Mesendoderm (in vitro differentiated cells): Measurements from ENCODE around the gene INO80C.
"Not testable (repeated sequence)": the region's sequence is repeated elsewhere in the genome, so short reads cannot be mapped to it uniquely, and the experiment has no call there.

ENCODE experiments used
- DNase-seq: peaks from one replicate; pipeline ENCODE4 v3.0.0; 2013
- H2AK5ac ChIP-seq: 2 replicates; pipeline ENCODE4 v1.6.1; 2013; ENCODE audit warnings: low read length, inconsistent platforms
- H2BK120ac ChIP-seq: 2 replicates; pipeline ENCODE4 v1.6.1; 2013; ENCODE audit warnings: low read depth, mild to moderate bottlenecking, low read length, moderate library complexity, mixed read lengths
- H2BK15ac ChIP-seq: replicated peaks from 2 replicates; pipeline ENCODE4 v1.6.1; 2013; ENCODE audit warnings: low read depth, mild to moderate bottlenecking, moderate library complexity
- H2BK5ac ChIP-seq: 2 replicates; pipeline ENCODE4 v1.6.1; 2013; ENCODE audit warnings: low read length, inconsistent platforms
- H3K18ac ChIP-seq: 2 replicates; pipeline ENCODE4 v1.6.1; 2013; ENCODE audit warnings: mild to moderate bottlenecking, low read length, mixed read lengths
- H3K23ac ChIP-seq: one replicate; pipeline ENCODE4 v1.6.1; 2013; ENCODE audit warnings: low read length
- H3K27ac ChIP-seq: 2 replicates; pipeline ENCODE4 v1.5.1; 2013; ENCODE audit warnings: low read depth, mild to moderate bottlenecking, inconsistent platforms, low read length, moderate library complexity
- H3K27me3 ChIP-seq: 2 replicates; pipeline ENCODE4 v1.6.1; 2013; ENCODE audit warnings: low read length, control low read depth, mild to moderate bottlenecking, inconsistent platforms; ENCODE audit not compliant: insufficient read depth, poor library complexity
- H3K36me3 ChIP-seq: 2 replicates; pipeline ENCODE4 v1.6.1; 2013; ENCODE audit warnings: low read length, inconsistent platforms; ENCODE audit not compliant: control insufficient read depth, insufficient read depth
- H3K4ac ChIP-seq: one replicate; pipeline ENCODE4 v1.6.1; 2013; ENCODE audit warnings: low read depth, mild to moderate bottlenecking, low read length, moderate library complexity
- H3K4me1 ChIP-seq: 2 replicates; pipeline ENCODE4 v1.6.1; 2013; ENCODE audit warnings: low read depth, low read length, inconsistent platforms; ENCODE audit not compliant: control insufficient read depth
- H3K4me2 ChIP-seq: 2 replicates; pipeline ENCODE4 v1.6.1; 2013; ENCODE audit warnings: low read length
- H3K4me3 ChIP-seq: 2 replicates; pipeline ENCODE4 v1.5.1; 2013; ENCODE audit warnings: mild to moderate bottlenecking, low read length
- H3K56ac ChIP-seq: one replicate; pipeline ENCODE4 v1.6.1; 2013; ENCODE audit warnings: low read length
- H3K79me1 ChIP-seq: 2 replicates; pipeline ENCODE4 v1.6.1; 2013; ENCODE audit warnings: low read length, inconsistent platforms
- H3K79me2 ChIP-seq: 2 replicates; pipeline ENCODE4 v1.6.1; 2013; ENCODE audit warnings: mild to moderate bottlenecking, low read length; ENCODE audit not compliant: control insufficient read depth, insufficient read depth
- H3K9ac ChIP-seq: 2 replicates; pipeline ENCODE4 v1.6.1; 2013; ENCODE audit warnings: low read length, inconsistent platforms
- H4K5ac ChIP-seq: one replicate; pipeline ENCODE4 v1.6.1; 2013; ENCODE audit warnings: low read length
- H4K8ac ChIP-seq: one replicate; pipeline ENCODE4 v1.6.1; 2013; ENCODE audit warnings: low read depth, mild to moderate bottlenecking, control low read depth, low read length, moderate library complexity
- WGBS: extraction: QIAGEN DNeasy Blood & Tissue Kit; methylation state at CpG from one replicate; pipeline ENCODE4 v1.1.7; 2013; ENCODE audit warnings: low lambda C conversion rate, missing lambda C conversion rate; ENCODE audit not compliant: insufficient coverage; ENCODE audit errors: extremely low coverage; 5-methylcytosine and 5-hydroxymethylcytosine counted together

INO80C gene

GRCh38 chr18:35489913-35490490 is 7.8 kb downstream of the INO80C start:
- Histone ChIP-seq H3K27ac (no peak overlapping the region), H3K4me1 (peaks cover 15% of the 10 kb centered on the region), H2BK120ac (peak overlapping the region; percentile 2), H3K23ac (no peak overlapping the region), H4K5ac (no peak overlapping the region), H3K27me3 (no peaks in the 10 kb centered on the region), H2BK15ac (peak overlapping the region; percentile 48), H3K79me1 (peaks cover 7% of the 10 kb centered on the region), H2AK5ac (peak overlapping the region; percentile 97), H3K4ac (no peak overlapping the region), H2BK5ac (peak overlapping the region; percentile 45), H3K56ac (peak overlapping the region; percentile 52), H3K4me3 (no peak overlapping the region), H3K18ac (no peak overlapping the region), H3K36me3 (no peaks in the 10 kb centered on the region), H3K9ac (no peak overlapping the region), H4K8ac (no peak overlapping the region), H3K79me2 (peaks cover 36% of the 10 kb centered on the region), H3K4me2 (no peak overlapping the region)
- peak; percentile 26 for DNase-seq
- WGBS = no CpG with 5 or more reads among the region's 7 CpGs

GRCh38 chr18:35489281-35489680 is 8.5 kb downstream of the INO80C start:
- H4K8ac ChIP-seq, H3K4me2 ChIP-seq, H2BK5ac ChIP-seq, H3K79me1 ChIP-seq, H3K56ac ChIP-seq, H3K18ac ChIP-seq, H2AK5ac ChIP-seq, H2BK15ac ChIP-seq, H3K9ac ChIP-seq, H3K23ac ChIP-seq, H3K36me3 ChIP-seq, H3K4ac ChIP-seq, H3K4me3 ChIP-seq, H4K5ac ChIP-seq, H2BK120ac ChIP-seq, H3K27me3 ChIP-seq, H3K27ac ChIP-seq: not testable (repeated sequence)
- no CpG with 5 or more reads among the region's 3 CpGs for WGBS
- H3K4me1 ChIP-seq = peaks cover 15% of the 10 kb centered on the region
- DNase-seq = peak; percentile 34
- H3K79me2 ChIP-seq = peaks cover 33% of the 10 kb centered on the region

DNA sequence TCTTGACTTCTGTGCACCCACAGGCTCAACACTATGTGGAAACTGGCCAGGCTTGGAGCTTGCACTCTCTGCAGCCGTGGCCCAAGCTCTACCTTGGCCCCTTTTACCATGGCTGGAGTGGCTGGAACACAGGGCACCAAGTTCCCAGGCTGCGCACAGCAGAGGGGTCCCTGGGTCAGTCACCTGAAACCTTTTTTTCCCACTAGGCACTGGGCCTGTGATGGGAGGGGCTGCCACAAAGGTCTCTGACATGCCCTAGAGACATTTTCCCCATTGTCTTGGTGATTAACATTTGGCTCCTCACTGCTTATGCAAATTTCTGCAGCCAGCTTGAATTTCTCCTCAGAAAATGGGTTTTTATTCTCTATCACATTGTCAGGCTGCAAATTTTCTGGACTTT is 9.4 kb downstream of the INO80C start:
- Histone ChIP-seq H3K79me2 (peaks cover 31% of the 10 kb centered on the region), H3K4me1 (peaks cover 12% of the 10 kb centered on the region), H3K56ac (peak overlapping the region; percentile 57), H3K27ac (peak overlapping the region; percentile 69)
- not testable (repeated sequence) for H4K5ac ChIP-seq, H2AK5ac ChIP-seq, H3K23ac ChIP-seq, H2BK5ac ChIP-seq, H3K9ac ChIP-seq, H3K4me2 ChIP-seq, H2BK15ac ChIP-seq, H3K4me3 ChIP-seq, H3K36me3 ChIP-seq, H3K27me3 ChIP-seq, H2BK120ac ChIP-seq, H4K8ac ChIP-seq, H3K18ac ChIP-seq, H3K4ac ChIP-seq, H3K79me1 ChIP-seq
- no CpG with 5 or more reads among the region's 2 CpGs for WGBS
- peak; percentile 82 for DNase-seq

- not testable (repeated sequence) for H2BK15ac ChIP-seq, H3K27ac ChIP-seq, H3K18ac ChIP-seq, H2BK5ac ChIP-seq, H4K8ac ChIP-seq, H2BK120ac ChIP-seq, H3K36me3 ChIP-seq, H3K79me1 ChIP-seq, H3K4ac ChIP-seq, H3K27me3 ChIP-seq, H2AK5ac ChIP-seq, H3K4me3 ChIP-seq, DNase-seq, H4K5ac ChIP-seq, H3K4me2 ChIP-seq, H3K9ac ChIP-seq, H3K56ac ChIP-seq, H3K23ac ChIP-seq
- H3K4me1 ChIP-seq = peaks cover 14% of the 10 kb centered on the region
- no CpG with 5 or more reads among the region's 4 CpGs for WGBS
- peaks cover 29% of the 10 kb centered on the region for H3K79me2 ChIP-seq
Measured at GRCh38 chr18:35487525-35487924, 10.2 kb downstream of the INO80C start.

DNA sequence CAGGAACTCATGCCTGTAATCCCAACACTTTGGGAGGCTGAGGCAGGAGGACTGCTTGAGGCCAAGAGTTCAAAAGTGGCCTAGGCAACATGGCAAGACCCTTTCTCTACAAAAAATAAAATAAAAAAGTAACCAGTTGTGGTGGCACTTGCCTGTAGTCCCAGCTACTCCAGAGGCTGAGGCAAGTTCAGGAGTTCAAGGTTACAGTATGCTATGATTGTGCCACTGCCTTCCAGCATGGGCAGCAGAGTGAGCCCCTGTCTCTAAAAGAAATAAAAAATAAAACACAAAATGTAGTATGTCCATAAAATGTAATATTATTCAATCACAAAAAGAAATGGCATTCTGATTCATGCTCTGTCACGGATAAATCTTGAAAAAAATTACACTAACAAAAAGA is 11.9 kb downstream of the INO80C start:
- Histone ChIP-seq H3K56ac (no peak overlapping the region), H4K8ac (no peak overlapping the region), H3K79me2 (peaks cover 29% of the 10 kb centered on the region), H2BK15ac (no peak overlapping the region), H3K27me3 (no peaks in the 10 kb centered on the region), H2BK5ac (no peak overlapping the region), H2AK5ac (no peak overlapping the region), H3K4me3 (no peak overlapping the region), H3K4ac (no peak overlapping the region), H2BK120ac (no peak overlapping the region), H3K9ac (no peak overlapping the region), H3K4me2 (no peak overlapping the region), H3K79me1 (peaks cover 8% of the 10 kb centered on the region), H3K4me1 (peaks cover 17% of the 10 kb centered on the region), H3K36me3 (no peaks in the 10 kb centered on the region), H3K18ac (no peak overlapping the region), H3K23ac (no peak overlapping the region), H4K5ac (no peak overlapping the region), H3K27ac (no peak overlapping the region)
- DNase-seq = no peak
- WGBS = no CpG with 5 or more reads among the region's 1 CpG

- Histone ChIP-seq H2BK15ac (no peak overlapping the region), H4K5ac (no peak overlapping the region), H3K9ac (no peak overlapping the region), H3K23ac (no peak overlapping the region), H3K4me3 (no peak overlapping the region), H4K8ac (no peak overlapping the region), H3K4me1 (peaks cover 9% of the 10 kb centered on the region), H2BK120ac (no peak overlapping the region), H3K36me3 (no peaks in the 10 kb centered on the region), H3K18ac (no peak overlapping the region), H3K4me2 (no peak overlapping the region), H3K56ac (no peak overlapping the region), H3K79me2 (peaks cover 24% of the 10 kb centered on the region), H3K4ac (no peak overlapping the region), H2BK5ac (no peak overlapping the region), H2AK5ac (no peak overlapping the region), H3K27me3 (no peaks in the 10 kb centered on the region), H3K79me1 (peaks cover 9% of the 10 kb centered on the region), H3K27ac (no peak overlapping the region)
- no peak for DNase-seq
Measured at GRCh38 chr18:35484034-35484433, 13.7 kb downstream of the INO80C start.
